Bone marrow (tissue), 2 donors: ENCODE results near the gene SLC35F3.
A peak's percentile ranks its signal among the peaks of the same experiment; 100 is the strongest.

Experiments used
- DNase-seq, 2 donors: peaks; one replicate each; lab custom pipeline; 2025; lab: John Stamatoyannopoulos, UW

Gene SLC35F3

DNA sequence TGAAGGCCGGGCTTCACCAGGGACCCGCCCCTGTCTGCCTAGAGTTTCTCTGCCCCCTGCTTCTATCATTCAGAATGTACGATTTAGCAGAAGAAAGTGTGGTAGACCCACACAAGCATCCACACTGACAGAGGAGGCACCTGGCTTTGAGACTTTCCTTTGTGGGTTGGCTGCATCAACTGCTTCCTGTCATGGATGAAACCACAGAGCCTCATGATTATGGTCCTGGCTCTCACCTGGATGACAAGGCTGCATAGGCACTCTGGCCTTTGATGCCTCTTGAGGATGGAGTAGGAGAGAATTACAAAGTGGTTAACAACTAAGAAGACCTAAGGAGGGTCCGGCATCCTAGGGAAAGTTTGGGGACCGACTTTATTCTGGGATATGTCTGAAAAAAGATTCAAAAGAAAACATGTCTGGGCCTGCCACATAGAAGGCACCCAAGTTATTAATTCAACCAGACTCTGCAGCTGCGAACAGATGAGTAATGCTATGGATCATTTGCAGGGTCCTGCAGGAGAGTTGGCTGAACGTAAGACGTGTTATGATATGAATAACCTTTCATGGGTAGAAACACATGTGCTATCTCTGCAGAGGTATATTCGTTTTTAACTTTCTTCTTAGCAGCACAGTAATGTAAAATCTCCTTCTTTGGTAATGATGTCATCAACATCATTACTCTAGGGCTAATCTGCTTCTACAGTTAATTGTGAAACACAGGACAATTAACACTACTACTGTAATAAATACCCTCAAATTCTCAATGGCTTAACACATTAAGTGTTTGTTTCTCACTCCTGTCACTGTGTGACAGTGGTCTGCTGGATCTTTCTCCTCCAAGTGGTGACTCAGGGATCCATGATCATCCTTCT is 136.2 kb downstream of the SLC35F3 start:
- DNase-seq: no peak

DNA sequence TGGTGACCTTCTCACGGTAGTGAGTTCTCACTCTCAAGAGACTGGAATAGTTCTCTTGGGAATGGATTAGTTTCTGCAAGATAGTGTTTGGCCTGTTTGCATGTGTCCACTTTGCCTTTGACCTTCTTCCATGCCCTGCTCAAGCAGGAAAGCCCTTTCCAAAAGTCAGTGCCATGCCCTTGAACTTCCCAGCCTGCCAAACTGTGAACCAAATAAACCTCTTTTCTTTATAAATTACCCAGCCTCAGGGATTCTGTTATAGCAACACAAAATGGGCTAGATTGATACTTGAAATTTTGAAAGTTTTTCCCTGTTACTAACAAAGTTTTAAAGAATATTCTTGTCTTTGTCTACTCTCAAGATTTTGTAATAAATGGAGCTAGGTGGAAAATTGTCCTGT is 139.6 kb downstream of the SLC35F3 start:
- DNase-seq: no peak

DNA sequence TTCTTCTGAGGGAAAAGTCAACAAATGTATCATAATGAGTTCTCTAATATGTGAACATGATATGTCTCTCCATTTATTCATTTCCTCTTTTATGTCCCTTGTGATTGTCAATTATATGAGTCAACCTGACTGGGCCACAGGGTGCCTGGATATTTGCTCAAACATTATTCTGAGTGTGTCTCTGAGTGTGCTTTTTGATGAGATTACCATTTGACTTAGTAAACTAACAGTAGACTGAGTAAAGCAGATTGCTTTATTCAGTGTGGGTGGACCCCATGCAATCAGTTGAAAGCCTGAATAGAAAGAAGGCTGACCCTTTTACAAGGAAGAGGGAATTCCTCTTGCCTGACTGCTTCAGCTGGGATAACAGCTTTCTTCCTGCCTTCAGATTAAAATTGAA is 142.6 kb downstream of the SLC35F3 start:
- DNase-seq: no peak

DNA sequence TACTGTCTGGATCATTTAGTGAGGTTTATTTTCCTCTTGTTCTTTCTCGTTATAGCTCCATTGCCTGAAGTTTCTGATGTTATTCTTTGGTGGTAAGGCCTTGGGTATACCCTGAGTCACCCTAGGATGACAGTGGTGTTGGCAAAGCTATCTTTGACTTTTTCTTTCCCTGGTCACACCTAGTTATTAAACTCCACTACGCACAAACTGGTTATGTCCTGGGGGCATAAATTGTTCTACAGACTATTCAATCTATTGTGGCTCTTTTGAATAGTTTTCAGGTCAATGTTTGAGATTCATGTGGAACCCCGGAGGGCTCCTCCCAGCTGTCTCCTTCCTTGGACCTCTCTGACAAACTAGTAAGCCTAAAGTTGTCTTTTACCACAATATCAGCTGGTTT is 157.7 kb downstream of the SLC35F3 start:
- no peak for DNase-seq

DNA sequence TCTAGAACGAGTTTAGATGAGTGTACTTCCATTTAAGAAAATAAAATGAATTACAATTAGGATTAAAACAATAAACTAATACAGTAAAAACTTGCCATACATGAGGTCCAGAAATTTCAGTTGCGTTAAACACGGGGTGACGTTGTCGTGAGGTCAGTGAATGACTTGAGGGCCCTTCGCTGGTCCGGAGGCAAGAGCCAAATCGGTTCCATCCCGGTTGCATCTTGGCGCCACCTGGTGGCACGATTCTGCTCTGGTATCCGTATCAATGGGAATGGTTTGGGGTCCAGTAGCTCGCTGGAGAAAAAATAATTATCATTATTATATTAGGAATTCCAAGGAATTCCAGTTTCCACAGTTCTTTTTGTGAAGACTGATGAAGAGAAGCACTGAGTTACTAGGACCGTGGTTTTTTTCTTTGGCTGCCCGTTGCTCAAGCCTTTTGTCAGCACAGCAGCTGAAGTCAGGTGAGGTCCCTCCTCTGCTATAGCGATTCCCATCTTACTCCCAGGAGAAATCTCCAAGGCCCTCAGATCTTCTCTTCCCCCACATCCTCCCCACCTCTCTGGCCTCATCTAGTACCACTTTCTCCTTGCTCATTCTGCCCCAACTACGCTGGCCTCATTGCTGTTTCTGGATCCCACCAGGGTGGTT is 161.4 kb downstream of the SLC35F3 start:
- peak in 1 of 2 donors; percentile 18 for DNase-seq

DNA sequence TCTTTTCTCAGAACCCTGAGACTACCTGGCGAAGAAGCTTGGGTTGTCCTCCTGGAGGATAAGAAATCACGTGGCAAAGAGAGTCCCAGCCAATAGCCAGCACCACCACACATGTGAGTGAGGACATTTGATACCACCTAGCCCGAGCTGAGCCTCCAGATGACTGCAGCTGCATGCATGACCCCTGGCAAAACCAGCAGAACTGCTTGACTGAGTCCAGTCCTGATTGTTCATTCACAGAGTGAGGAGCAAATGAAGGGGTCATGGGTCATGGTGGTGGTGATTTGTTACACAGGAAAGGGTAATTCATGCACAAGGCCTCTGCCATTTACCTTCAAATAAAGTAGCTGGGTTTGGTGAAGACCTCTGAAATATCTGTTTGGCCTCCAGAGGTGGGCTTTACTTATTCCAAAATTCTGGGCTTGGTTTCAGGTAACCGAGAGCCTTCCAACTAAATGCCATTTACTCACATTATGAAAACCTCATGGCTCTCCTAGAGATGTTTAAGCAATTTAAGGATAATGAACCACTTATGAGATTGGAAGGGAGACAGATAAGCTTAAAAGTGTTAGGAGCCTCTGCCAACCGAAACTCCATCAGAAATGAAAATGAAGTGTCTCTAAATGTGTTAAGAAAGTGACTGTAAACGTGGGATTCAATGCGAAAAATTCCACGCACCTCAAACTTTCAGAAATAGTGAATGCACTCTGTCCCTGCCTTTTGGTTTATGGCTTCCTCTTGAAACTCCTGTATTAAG is 163.3 kb downstream of the SLC35F3 start:
- DNase-seq: no peak

DNA sequence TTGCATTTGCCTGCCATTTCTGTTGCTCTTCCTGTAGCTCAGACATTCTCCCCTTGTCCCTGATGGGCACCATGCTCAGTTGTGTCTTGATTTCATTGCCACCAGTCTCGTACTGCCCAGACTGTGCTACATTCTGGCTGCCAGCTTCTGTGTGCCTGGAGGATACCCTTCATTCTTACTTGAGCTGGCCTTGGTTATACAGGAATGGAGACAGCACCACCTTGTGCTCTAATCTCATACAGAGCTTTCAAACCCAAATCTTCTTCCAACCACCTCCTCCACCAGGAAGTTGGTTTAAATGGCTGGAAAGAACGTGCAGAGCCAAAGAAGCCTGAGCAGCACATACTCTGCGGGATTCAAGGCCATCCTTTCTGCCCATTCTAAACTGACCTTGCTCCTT is 165.3 kb downstream of the SLC35F3 start:
- DNase-seq: no peak

DNA sequence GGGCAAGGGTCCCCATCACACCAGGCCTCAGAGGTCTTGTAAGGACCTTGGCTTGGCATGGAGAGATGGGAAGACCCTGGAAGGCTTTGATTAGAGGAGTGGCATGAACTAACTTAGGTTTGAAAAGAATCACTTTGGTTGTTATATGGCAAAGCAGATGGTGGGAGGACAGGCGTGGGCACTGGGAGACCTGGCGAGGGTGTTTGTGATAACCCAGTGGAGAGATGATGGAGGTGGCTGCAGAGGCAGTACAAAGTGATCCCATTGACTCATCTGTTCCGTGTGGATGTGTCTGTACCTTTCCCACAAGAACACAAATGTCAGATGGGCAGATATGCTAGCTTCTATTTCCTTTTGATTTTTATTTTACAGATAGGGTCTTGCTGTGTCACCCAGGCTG is 168.3 kb downstream of the SLC35F3 start:
- no peak for DNase-seq

DNA sequence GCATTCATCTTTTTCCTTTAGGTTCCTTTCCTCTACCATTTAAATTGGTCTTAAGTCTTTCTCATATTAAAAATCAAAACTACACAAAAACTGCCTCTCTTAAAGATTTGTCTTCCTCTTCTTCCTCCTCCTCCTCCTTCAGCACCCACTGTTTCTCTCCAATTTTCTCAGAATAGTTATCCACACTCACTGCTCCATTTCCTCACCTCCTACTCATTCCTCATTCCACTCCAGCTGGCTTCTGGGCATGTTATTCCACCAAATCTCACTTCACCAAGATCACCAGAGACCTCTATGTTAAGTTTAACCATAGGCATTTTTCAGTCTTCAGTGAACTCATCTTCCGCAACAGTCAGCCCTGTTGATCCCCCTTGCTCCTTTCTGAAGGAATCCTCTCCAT is 173.7 kb downstream of the SLC35F3 start:
- no peak for DNase-seq

DNA sequence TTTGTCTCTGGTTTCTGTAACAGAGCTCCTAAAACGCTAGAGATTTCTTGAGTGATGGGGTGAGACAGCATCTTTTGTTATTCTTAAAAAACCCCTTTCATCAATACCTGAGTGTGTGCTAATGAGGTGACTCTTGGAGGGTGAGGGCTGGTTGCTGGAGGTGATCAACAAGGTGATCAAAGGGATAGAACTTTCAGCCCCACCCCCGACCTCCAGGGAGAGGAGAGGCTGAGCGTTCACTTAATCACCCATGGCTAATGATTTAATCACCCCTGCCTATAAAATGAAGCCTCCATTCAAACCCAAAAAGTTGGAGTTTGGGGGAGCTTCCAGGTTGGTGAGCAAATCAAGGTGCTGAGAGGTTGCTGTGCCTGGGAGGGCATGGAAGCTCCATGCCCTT is 175.4 kb downstream of the SLC35F3 start:
- DNase-seq: no peak

DNA sequence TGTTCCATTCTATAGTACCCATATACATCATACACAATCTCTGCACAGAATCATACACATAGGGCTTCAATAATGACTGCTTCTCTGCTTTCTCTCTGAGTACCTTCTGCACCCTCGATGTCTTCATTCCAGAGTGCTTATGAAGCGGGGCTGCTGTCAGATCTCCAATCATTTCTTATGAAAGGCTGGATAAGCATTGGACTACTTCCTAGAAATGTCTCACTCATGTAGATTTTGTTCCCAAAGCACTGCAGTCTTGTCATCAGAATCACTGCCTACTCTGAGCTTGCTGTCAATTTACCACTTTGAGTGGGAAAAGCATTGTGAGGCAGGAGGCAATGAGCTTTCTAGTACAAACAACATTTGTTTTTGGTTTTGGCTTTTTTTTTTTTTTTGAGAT is 179.0 kb downstream of the SLC35F3 start:
- no peak for DNase-seq

DNA sequence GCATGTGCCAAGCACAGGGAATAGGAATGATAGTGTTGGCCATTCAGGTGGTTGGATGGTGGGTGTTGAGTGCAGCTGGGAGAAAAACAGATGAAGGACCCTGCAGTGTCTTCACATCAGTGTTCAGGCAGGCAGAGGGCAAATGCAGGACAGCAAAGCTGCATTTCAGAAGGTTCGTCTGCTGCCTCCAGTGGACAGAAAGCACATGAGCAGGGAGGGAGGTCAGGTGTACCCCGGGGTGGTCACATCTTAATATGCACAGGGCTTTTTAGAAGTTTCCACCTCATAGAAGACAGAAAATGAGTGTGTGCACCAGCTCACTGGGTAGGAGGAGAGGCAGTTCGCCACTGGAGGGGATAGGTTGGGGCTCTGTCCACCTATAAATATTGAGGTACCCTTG is 184.9 kb downstream of the SLC35F3 start:
- no peak for DNase-seq

DNA sequence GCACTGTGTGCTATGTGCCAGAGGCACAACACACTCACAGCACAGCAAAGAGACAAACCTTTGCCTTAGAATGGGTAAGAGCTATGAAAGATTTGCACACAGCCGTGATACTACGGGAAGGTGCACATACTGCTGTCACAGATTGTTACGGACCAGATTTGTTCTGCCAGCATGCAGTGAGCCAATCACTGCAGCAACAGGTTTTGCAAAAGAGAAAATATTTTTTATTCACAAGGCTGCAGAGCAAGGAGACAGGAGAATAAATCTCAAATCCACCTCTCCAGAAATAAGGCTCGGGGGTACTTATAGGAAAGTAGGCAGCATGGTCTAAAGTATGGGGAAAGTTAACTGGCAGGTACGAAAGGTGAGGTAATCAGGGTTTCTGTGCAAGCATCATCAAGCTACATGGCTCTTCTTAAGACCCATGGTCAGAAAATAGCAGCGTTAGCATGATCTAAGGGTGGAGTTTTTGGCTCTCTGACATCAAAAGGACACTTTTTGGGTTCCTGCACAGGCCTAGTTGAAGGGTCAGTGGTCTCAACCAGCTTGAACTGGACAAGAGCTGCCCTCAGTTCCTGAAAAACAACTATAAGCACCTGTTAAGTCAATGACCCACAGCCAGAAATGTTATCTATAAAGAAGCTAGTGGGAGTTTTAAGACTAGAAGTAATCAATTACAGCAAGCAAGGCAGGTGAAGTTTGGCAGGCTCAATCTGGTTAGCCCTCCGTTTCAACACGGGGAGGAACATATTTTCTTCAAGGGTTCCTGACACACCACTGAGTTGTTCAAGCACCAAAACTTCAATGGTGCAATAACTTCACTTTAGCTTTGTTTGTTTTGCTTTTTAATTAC is 186.0 kb downstream of the SLC35F3 start:
- DNase-seq: no peak

DNA sequence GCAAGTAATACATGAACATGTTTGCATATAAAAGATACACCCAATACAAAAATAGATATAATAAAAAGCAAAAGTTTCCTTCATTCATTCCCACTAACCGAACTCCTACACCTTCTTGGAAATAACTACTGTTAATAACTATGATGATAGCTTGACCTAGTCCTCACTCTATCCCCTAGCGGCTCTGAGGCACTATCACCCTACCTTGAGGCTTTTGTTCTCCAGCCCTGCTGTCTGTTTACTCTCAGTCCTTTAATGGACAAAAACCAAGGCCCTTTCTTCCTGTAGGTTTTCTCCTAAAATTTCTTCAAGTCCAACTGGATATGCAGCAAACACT is 186.6 kb downstream of the SLC35F3 start:
- no peak for DNase-seq

DNA sequence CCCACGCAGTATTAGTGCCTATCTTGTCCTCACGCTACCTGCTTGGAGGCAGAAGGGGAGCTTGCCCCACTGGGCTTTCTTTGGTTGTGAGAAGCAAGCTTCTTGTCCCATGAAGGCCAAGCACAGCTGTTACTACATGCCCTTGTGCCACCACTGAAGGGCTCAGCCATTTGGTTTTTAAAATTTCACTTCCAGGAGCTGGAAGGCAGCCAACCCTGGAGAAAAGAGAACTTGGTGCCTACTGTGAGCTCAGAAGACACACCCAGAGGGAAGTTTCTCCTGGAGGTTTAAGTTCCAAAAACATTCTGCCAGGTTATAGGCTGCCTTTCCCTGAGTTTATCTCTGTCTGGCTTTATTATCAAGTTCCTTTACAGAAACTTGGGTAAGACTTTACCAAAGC is 187.4 kb downstream of the SLC35F3 start:
- DNase-seq: no peak

DNA sequence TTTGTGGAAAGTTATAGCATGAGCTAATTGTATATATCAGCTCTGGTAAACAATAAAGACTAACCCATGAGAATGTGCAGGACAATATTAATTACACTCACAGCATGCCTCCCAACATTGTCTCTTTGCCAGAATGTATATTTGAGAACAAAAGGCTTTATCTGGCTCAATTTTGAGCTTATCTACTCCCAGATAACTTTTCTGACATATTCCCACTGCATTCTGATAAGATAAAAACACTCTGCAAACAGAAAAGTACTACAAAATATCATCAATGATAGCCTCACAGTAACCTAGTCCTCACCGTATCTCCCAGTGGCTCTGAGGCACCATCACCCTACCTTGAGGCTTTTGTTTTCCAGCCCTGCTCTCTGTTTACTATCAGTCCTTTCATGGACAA is 188.6 kb downstream of the SLC35F3 start:
- no peak for DNase-seq

DNA sequence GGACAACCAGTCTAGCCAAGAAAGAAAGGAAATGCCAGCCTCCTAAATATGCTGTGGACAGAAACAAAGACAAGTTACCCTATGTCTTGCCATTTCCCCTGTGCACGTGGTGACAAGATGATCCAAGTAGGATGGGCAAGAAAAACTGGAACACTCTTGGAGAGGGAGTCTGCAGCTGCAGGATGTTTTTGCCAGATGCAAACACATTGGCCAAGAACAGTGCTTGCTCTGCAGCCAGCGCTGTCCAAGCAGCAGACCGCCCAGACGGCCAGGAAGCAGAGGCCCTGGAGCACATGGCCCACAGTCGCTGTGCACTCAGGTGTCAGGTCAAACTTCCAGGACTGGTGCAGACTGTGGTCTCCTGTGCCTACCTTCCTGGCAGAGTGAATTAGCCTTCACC is 189.3 kb downstream of the SLC35F3 start:
- no peak for DNase-seq

DNA sequence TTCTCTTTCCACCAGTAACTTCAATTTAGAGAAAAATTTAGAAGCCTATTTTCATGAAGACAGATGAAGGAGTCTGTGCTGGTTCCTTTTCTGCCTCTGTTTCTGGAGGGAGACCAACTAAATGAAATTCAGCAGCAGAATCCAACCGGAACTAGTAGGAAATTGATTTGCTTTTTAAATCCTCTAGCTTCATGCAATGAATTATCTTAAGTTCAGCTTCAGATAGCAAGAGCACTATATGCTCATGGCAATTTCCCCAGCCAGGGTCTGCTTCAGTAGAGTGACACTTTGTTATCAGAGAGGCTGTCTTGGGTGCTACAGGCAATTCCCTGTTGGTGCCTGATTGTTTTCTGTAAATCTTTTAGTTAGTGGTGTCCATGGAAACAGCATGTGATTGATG is 189.7 kb downstream of the SLC35F3 start:
- DNase-seq: no peak

DNA sequence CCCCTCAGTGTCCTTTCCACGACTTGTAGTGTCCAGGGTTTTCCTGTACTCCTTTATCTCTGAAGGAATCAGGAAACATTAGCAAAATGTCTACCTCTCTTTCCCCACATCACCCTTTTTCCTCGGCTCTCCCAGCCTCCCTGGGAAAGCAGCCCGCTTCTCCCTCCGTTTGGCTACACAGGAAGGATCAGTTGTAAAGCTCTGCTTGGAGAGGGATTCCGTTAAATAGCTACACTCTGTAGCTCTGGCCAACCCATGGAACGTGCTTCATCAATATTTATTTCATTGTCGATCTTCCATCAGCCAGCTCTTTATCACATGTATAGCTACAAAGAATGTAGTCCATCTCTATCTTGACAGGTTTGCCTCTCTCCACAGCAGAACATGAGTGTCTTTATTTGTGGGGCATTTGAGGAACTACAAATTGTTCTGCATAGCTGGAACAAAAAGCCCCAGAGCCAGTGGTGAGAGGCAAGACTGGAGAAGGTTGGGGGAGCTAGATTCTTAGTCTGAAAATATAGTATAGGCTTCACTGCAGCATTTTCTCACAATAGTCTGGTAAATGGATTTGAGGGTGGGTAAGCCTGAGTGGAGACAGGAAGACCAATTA is 191.8 kb downstream of the SLC35F3 start:
- no peak for DNase-seq

DNA sequence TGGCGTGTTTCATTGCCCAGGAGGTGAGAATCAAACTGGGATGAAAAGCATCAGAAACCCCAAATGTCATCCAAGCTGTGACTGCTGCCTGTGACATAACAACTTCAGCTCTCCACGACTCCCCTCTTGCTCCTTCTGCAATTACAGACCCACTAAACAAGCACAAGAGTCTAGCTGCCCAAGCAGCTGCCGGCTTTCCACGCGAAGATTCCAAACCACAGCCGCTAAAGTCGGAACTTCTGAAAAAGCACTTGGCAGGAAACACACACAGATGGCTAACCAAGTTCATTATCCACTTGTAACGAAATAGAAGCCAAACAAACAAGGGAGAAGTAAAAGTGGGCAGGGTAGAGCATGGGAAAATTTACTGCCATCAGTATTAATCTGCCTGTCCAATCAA is 198.1 kb downstream of the SLC35F3 start:
- peak in 1 of 2 donors; percentile 53 for DNase-seq

DNA sequence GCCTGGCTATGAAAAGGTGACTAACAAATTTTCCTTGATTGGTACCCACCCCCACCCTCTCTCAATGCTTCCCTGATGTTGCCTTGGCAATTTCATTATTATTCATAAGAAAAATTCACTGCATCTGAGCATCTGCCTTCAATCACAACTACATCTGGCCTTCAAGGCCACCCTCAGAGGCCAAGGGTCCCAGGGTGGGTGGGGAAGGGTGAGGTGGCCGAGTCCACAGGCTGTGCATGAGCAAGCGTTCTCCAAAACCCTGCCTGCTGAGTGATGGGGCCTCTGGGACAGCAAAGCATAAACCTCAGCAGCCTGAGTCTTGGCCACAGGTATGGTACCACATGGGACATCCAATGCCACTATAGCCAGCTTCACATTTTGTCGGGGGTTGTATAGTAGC is 198.7 kb downstream of the SLC35F3 start:
- DNase-seq: no peak

DNA sequence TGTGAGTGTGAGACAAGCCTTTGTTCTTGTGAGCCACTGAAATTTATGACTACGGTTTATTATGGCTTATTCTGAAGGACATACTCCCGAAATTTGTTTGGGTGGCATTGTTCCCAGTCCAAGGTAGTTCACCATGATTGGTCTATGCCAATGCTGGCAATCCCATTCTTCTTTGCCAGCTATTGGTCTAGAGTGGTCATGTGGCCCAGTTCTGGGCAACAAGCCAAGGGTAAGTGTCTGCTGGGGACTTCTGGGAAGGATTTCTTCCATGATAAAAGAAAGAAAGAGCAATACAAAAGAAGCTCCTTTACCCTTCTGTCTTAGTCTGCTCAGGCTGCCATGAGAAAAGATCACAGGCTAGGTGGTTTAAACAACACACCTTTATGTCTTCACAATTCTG is 201.6 kb downstream of the SLC35F3 start:
- DNase-seq: no peak
